K562 (cell line): ENCODE results near the gene RASL10B.

Source experiments
- EZH2 ChIP-seq: IDR thresholded peaks from 2 replicates; pipeline ENCODE4 v1.6.1; 2012; ENCODE audit warnings: low read depth, mild to moderate bottlenecking, inconsistent platforms, low read length, borderline replicate concordance
- GTF2A2 ChIP-seq: IDR thresholded peaks from 2 replicates; pipeline ENCODE4 v1.6.1; 2016; ENCODE audit warnings: mild to moderate bottlenecking, missing genetic modification characterization, missing compliant biosample characterization
- MYC ChIP-seq, 2 experiments: fragments of 250-450 bp in 1 of 2; sonication (Bioruptor Pico) in 1 of 2; IDR thresholded peaks; 2 replicates each; pipeline versions ENCODE4 v1.5.1 to v1.6.1; 2012 to 2021; ENCODE audit warnings: low read depth in 2 of 2, borderline replicate concordance in 1 of 2, improper control_type of control experiment in 1 of 2, low read length in 1 of 2, mild to moderate bottlenecking in 1 of 2, moderate library complexity in 1 of 2
- NCOR1 ChIP-seq: fragments of 450-650 bp; IDR thresholded peaks from 2 replicates; pipeline ENCODE4 v1.6.1; 2016; ENCODE audit warnings: mild to moderate bottlenecking, moderate library complexity
- NR2C2 ChIP-seq, 2 experiments: fragments of 200-800 bp in 1 of 2; sonication (Bioruptor generic) in 1 of 2; sonication (generic) in 1 of 2; formaldehyde crosslinking in 1 of 2; IDR thresholded peaks; 2 replicates each; pipeline versions ENCODE4 v1.6.1 to v1.8.0; 2016 to 2022; ENCODE audit warnings: mild to moderate bottlenecking in 1 of 2, missing compliant biosample characterization in 1 of 2, missing genetic modification characterization in 1 of 2, missing genetic modification reagents in 1 of 2
- POLR2A ChIP-seq: fragments of 450-650 bp; conservative IDR thresholded peaks from 2 replicates; pipeline ENCODE4 v1.6.1; 2016
- PRDM10 ChIP-seq: fragments of 450-650 bp; IDR thresholded peaks from 2 replicates; pipeline ENCODE4 v1.6.1; 2018; ENCODE audit not compliant: partially characterized antibody
- RCOR1 ChIP-seq, 2 experiments: IDR thresholded peaks; 2 replicates each; pipeline ENCODE4 v1.6.1; 2012; ENCODE audit warnings: low read depth in 2 of 2, low read length in 2 of 2, borderline replicate concordance in 1 of 2, improper control_type of control experiment in 1 of 2
- SREBF2 ChIP-seq: sonication (generic); formaldehyde crosslinking; IDR thresholded peaks from 2 replicates; pipeline ENCODE4 v1.4.0; 2020; ENCODE audit warnings: mild to moderate bottlenecking, missing genetic modification reagents
- TF ChIP-seq, protein P1 (sequence below), 2 experiments: fragments of 200-800 bp in 1 of 2; sonication (Bioruptor generic) in 1 of 2; sonication (generic) in 1 of 2; formaldehyde crosslinking in 1 of 2; IDR thresholded peaks in 1 of 2; conservative IDR thresholded peaks in 1 of 2; 2 replicates each; pipeline versions ENCODE4 v1.5.0 to v1.6.1; 2016 to 2020; ENCODE audit warnings: missing compliant biosample characterization in 1 of 2, missing genetic modification characterization in 1 of 2, missing genetic modification reagents in 1 of 2
- TF ChIP-seq, protein P2 (sequence below): sonication (generic); formaldehyde crosslinking; IDR thresholded peaks from 2 replicates; pipeline ENCODE4 v1.9.0; 2022; ENCODE audit warnings: mild to moderate bottlenecking, missing genetic modification reagents

GRCh38 chr17:35761601-35762000 is 30.2 kb downstream of the RASL10B start:
- TF ChIP-seq RCOR1 (IDR thresholded peaks at IDR 0.05; ENCODE audit: borderline replicate concordance in 1 of 2, low read depth in 2 of 2, low read length in 2 of 2) (no peak), GTF2A2 (tag) (no peak), SREBF2 (CRISPR knock-in tag) (no peak), NR2C2 (CRISPR knock-in tag; IDR thresholded peaks at IDR 0.05) (no peak), NR2C2 (tag; IDR thresholded peaks at IDR 0.05) (no peak), POLR2A (no peak), MYC (IDR thresholded peaks at IDR 0.05; ENCODE audit: low read depth, low read length) (no peak), MYC (CRISPR knock-in tag; IDR thresholded peaks at IDR 0.05; ENCODE audit: borderline replicate concordance, low read depth) (no peak), EZH2 (no peak), PRDM10 (no peak), NCOR1 (no peak)
- TF ChIP-seq, protein P1, sequence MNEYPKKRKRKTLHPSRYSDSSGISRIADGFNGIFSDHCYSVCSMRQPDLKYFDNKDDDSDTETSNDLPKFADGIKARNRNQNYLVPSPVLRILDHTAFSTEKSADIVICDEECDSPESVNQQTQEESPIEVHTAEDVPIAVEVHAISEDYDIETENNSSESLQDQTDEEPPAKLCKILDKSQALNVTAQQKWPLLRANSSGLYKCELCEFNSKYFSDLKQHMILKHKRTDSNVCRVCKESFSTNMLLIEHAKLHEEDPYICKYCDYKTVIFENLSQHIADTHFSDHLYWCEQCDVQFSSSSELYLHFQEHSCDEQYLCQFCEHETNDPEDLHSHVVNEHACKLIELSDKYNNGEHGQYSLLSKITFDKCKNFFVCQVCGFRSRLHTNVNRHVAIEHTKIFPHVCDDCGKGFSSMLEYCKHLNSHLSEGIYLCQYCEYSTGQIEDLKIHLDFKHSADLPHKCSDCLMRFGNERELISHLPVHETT (CRISPR knock-in tag; conservative IDR thresholded peaks at IDR 0.05 in 1 of 2, IDR thresholded peaks at IDR 0.05 in 1 of 2) = no peak
- TF ChIP-seq, protein P2, sequence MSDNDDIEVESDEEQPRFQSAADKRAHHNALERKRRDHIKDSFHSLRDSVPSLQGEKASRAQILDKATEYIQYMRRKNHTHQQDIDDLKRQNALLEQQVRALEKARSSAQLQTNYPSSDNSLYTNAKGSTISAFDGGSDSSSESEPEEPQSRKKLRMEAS = no peak
